ENCODE measurements around the gene ASXL1. TPM values are rescaled to one million over a fixed set of nuclear protein-coding genes. Genes with fewer than 3 reads are reported as not detected.

The ASXL1 gene
- total and polyA plus RNA-seq, 2 donors (not counting 1 experiment from before 2014, with no cell fraction given) = 93.0 to 180 TPM

DNA sequence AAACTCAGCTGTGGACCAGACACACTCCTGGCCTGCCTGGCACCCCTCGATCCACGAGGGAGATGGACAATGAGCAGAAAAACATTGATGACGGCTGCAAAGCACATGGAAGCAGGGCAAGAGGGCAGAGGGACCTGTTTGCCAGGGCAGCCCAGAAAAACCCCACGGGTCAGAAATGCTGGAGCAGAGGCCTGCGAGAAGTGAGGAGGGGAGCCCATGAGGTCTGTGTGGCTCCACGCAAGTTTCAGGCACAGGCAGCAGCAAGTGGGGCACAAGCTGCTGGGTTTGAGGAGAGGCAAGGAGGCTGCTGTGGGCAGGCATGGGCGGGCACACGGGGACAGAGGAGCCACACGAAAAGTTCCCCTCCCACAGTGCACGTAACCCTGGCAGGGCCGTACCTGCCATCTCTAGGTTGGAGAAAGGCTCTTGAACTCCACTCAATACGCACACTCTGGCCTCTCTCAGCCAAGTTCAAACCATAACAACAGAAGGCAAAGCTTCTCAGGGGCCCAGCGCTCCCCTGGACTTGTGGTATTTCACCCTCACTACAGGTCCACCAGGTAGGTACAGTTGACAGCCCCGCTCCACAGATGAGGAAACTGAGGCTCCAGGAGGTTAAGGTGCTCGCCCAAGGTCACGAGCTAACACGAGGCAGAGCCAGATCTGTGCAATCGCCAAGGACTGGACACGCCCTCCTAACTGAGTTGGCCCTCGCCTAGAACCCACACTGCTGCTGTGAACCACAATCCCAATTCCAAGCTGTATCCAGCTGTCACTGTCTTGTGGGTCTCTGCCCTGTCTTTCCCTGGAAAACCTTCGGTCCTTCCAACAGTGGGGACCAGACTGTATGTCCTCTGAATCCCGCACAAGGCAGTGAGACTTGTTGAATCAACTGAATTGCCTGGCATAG, 118.8 kb downstream of the ASXL1 start:
- H3K27me3 Mint-ChIP-seq = no peaks in the 10 kb centered on the region
- H3K9ac ChIP-seq (ENCODE audit: low read length) = no peak overlapping the region
- peaks cover 19 to 30% of the 10 kb centered on the region in 2 donors for H3K4me1 ChIP-seq (ENCODE audit: control insufficient read depth in 2 of 2, insufficient read depth in 2 of 2, low read length in 2 of 2)
- TF ChIP-seq EZH2 (IDR thresholded peaks at IDR 0.05; ENCODE audit: borderline replicate concordance, insufficient read depth, low read depth, low read length, poor library complexity, severe bottlenecking) = no peak
- TF ChIP-seq, protein P1, sequence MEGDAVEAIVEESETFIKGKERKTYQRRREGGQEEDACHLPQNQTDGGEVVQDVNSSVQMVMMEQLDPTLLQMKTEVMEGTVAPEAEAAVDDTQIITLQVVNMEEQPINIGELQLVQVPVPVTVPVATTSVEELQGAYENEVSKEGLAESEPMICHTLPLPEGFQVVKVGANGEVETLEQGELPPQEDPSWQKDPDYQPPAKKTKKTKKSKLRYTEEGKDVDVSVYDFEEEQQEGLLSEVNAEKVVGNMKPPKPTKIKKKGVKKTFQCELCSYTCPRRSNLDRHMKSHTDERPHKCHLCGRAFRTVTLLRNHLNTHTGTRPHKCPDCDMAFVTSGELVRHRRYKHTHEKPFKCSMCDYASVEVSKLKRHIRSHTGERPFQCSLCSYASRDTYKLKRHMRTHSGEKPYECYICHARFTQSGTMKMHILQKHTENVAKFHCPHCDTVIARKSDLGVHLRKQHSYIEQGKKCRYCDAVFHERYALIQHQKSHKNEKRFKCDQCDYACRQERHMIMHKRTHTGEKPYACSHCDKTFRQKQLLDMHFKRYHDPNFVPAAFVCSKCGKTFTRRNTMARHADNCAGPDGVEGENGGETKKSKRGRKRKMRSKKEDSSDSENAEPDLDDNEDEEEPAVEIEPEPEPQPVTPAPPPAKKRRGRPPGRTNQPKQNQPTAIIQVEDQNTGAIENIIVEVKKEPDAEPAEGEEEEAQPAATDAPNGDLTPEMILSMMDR (IDR thresholded peaks at IDR 0.05) = no peak
- ATAC-seq (ENCODE audit: low read depth) (no peak), DNase-seq (no peak)
- no peak overlapping the region for H3K4me2 ChIP-seq (replicated peaks; ENCODE audit: low read depth, low read length, poor library complexity, severe bottlenecking)
- H2AFZ ChIP-seq (ENCODE audit: insufficient read depth, low read depth, low read length, poor library complexity, severe bottlenecking) = no peak overlapping the region
- H3K4me3 Mint-ChIP-seq = no peak overlapping the region
- H3K4me1 Mint-ChIP-seq = peaks cover 19% of the 10 kb centered on the region
- no peak overlapping the region for H3K4me3 ChIP-seq (ENCODE audit: control extremely low read depth in 1 of 5, extremely low read depth in 1 of 5, insufficient read depth in 1 of 5, low read depth in 2 of 5, low read length in 4 of 5)
- H3K9me3 ChIP-seq (ENCODE audit: control extremely low read depth in 1 of 3, control insufficient read depth in 2 of 3, insufficient read depth in 1 of 3, low read length in 2 of 3) = no peaks in the 10 kb centered on the region
- peaks cover 5% of the 10 kb centered on the region for H3K79me2 ChIP-seq (ENCODE audit: control insufficient read depth, insufficient read depth, low read length)
- no peaks in the 10 kb centered on the region for H3K9me3 Mint-ChIP-seq (ENCODE audit: insufficient read depth)
- intact Hi-C loops (cut with micrococcal nuclease) = no loop called here
- no peaks in the 10 kb centered on the region for H4K20me1 ChIP-seq (ENCODE audit: control insufficient read depth, insufficient read depth, low read length, poor library complexity, severe bottlenecking)
- H3K27ac Mint-ChIP-seq = no peak overlapping the region
- no peak overlapping the region for H3K27ac ChIP-seq (ENCODE audit: low read length in 2 of 2)
- H3K36me3 ChIP-seq (replicated peaks in 1 of 2; ENCODE audit: control extremely low read depth in 1 of 2, control insufficient read depth in 1 of 2, extremely low read depth in 1 of 2, insufficient read depth in 2 of 2, low read length in 1 of 2) = no peaks in the 10 kb centered on the region
- ChIA-PET CTCF (no interaction called here), POLR2A (interaction anchor here (0.7 kb wide), 1 partner anchor 257 kb away, joined by 3 read pairs; no protein-coding TSS in a partner anchor)
- H3K27me3 ChIP-seq (replicated peaks in 1 of 4; ENCODE audit: control extremely low read depth in 1 of 4, control insufficient read depth in 3 of 4, insufficient read depth in 4 of 4, low read length in 3 of 4) = peaks cover 0 to 7% (median 0%) of the 10 kb centered on the region in 4 experiments
- 83% methylated on average over 15 of the region's 22 CpGs for WGBS (ENCODE audit: insufficient coverage)
